GM04504 (cell line): ENCODE measurements around the gene PHF12.
A peak's percentile ranks its signal among the peaks of the same experiment; 100 is the strongest.

ENCODE experiments used
- DNase-seq: peaks from one replicate; pipeline ENCODE4 v3.0.0-alpha.2; 2012; ENCODE audit warnings: low read depth

PHF12 gene

DNA sequence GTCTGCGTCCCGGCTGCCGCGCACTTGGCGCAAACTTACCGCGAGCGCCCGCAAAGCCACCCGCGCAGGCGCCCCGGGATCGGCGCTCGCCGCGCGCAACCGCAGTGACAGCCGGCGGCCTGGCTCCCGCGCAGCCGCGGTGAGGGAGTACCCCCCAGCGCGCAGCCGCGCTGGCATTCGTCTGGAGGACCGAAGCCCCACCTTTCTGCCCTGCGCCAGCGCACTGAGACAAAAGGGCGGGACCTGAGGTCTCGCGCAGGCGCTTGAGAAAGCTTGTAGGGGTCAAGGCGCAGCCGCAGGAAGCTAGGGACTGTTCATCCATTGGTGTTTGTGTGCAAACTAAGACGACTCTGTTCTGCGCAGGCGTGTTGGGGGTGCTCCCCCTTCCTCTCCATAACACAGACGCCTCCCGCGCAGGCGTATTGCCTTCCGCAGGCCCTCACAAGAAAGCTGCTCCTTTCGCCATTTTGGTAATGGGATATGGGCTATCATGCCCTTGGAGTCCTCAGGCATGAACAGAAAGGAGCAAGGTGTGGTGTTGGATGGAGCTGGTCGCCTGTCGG, at the start of gene PHF12:
Gene PHF12 (minus strand): TSS at position 91 of the 563 bp plus-strand sequence. CDS start 558 bp downstream, outside the sequence.
- DNase-seq = peak; percentile 100

DNA sequence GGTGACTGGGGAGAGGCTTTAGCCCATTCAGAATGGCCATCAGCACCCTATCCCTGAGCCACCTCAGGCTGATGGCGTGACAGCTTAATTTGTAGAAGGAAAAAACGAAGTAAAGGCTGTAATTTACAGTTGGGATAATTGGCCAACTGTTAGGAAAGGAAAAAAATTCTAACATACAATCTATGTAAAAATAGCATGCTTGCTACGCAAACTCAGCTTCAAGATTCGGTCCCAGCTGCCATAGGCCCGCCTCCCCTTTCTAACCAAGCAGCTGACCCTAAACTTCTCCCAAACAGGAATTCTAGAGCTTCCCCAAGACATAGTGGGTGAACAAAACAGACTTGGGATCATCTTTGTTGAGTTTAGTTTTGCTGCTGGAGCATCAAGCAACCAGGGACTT, 49.7 kb upstream of the PHF12 start:
- DNase-seq = no peak

DNA sequence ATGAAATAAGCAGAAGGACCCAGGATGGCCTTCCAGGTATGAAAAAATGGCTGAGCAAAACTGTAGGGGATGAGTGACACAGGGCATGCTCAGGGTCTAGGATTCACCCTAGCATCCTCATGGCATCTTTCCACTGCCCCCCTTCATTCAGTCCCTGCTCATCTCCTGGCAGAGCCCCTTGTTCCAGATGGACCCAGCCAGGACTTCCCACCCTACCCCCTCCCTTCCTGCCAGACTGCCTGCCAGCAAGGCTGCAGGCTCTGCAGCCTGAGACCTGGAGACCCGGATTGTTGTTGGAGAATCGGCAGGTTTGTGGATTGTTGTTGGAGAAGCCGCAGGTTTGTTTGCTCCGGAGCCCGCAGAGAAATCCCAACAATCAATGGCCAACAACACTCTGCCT, 47.9 kb upstream of the PHF12 start:
- no peak for DNase-seq

DNA sequence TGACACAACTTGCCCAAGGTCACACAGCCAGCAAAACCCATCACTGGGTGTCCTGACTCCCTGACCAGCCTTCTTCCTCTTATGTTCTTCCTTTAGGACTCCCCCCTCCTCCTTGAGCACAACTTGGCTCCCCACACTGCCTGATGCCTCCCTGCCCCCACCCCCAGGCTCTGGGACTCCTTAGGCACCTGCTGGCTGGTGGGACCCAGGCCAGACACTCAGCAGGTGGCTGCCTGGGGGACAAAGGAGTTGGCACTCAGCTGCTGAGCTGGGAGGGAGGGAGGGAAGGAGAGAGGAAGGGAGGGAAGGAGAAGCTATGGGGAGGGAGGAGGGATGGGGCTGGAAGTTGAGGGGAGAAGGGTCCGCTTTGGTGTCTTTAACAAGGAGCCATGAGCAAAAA, 46.5 kb upstream of the PHF12 start:
- no peak for DNase-seq

DNA sequence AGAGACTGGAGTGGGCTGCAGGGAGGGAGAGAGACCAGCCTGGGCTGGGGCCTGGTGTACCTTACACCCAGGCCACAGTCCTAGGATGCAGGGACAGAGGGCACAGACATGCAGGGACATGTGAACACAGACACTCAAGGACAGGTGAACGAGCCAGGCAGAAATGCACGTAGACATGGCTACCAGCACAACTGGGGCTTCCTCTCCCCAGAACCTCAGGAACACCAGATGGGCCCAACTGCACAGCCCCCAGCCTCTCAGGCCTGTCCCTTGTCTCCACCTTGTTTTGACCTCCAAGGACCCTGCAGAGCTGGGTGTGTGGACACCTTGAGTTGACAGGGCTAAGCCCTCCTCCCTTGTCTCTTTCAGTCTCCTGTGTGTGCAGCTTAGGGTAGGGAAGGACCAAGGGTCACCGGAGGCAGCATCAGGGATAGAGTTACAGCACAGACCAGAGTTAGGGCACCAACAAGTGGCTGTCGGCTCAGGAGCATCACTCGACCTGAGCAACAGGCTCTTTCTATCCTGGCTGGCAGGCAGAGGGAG, 45.3 kb upstream of the PHF12 start:
- DNase-seq = no peak

DNA sequence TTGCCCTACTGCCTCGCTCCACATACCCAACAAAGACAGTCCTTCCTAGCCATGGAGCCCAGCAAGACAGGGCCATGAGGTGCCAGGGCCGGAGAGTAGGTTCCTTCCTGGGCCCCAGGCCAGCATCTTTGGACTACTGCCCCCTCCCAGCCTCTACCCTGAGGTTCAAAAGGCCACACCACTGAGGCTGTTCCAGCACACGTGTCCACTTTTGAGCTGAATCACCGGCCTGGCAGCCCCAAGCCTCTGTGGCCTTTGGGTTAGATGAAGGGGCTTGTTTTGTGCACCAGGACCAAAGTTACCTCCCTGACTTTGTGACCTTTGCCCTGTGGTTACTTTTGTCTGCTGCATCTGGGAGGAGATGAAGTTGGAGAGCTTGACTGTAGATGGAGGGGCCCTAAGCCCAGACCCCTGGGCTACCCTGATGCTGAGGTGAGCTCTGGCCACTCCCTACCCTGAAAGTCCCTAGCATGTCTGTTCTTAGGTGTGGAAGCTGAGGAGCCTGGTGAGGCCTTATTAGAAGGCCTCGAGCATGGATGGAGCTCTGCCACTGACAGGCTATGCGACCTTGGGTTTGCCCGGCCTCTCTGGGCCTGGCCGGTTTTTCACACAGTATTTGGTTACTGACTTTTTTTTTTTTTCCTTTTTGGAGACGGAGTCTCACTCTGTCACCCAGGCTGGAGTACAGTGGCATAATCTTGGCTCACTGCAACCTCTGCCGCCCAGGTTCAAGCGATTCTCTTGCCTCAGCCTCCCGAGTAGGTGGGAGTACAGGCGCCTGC, 42.5 kb upstream of the PHF12 start:
- no peak for DNase-seq

DNA sequence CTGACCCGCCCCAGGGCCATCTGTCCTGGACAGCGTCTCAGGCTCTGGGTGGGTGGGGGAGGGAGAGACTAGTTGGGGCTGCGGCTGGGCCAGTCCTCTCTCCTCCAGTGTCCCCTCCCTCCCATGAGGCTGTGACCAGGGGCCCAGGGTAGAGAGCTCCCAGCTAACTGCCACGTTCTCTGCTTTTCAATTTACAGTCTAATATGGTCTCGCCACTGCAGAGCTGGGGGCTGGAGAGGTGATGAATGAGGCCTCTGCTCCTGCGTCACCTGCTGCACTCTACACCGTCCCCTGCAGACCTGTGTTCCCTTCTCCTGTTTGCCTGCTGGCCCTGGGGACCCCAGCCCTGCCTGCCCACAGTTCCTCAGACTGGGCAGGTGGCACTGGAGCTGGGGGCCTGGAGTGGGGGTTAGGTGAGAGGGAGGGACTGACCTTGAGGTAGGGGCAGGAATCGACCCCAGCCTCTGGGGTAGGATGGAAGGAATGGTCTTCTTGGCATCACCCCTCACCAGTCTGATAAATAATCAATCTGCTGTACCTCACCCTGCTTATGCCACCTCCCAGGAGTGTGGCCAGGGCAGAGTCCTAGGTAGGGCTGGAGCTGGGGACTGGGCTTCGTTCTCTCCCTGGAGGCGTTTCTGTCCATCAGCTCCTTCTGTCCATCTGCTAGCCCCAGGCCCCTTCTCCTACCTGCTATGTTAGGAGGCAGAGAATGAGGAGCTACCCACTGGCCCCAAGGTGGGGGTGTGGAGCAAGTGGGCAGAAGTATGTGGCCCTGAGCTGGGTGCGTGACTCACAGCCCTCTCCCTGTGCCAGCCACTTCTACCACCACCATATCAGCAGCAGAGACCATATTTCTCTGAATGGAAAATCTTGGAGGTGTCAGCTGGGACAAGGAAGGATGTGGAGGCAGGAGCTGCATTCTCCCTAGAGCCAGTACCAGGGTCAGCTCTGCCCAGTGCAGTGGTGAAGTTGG, 41.6 kb upstream of the PHF12 start:
- DNase-seq = no peak

DNA sequence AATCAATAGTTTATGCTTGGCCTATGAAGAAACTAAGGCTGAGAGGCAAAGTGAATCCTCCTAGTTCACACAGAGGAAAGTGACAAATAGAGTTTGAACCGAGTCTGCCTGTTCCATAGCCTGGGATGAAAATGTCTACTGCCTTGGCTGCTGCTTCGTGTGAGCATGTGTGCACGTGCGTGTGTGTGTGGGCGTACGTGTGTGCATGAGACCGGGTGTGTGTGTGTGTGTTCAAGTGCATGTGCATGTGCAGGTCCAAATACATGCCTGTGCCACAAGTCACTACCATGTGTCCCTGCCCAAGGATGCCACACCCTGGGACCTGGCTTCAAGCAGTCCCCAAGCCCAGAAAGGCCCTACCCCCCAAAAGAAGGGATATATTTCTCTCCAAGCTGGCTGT, 40.9 kb upstream of the PHF12 start:
- no peak for DNase-seq

DNA sequence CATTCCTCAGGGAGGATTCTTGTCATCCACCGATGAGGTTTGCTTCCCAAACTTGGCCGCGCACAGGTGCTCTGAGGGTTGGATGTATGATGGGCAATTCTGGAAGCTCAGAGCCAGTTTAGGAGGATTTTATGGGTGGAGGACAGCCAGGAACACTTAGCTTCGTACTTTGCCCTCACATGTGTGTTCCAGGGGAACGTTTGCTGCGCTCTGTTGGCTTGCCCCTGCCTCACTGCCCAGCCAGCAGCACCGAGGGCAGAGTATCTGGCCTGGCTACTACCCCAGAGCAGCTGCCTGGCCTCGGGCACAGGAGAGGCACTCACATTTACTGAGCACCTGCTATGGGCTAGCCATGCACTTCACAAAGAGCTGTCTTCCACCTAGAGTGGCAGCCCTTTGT, 40.5 kb upstream of the PHF12 start:
- DNase-seq = no peak

DNA sequence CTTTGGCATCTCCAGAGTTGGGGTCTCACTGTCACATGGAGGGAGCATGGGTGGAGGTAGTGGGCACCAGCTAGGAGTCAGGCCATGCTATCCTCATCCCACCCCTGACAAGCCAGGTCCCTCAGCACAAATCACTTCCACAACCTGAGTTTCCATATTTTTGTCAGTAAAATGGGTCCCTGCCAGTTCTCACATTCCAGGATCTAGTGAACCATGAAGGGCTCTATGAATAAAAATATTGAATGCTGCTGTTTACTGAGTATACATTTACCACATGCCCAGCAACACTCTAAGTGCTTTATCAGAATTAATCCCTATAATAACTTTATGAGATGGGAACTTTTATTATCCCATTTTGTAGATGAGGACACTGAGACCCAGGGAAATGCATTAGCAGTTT, 37.7 kb upstream of the PHF12 start:
- no peak for DNase-seq

DNA sequence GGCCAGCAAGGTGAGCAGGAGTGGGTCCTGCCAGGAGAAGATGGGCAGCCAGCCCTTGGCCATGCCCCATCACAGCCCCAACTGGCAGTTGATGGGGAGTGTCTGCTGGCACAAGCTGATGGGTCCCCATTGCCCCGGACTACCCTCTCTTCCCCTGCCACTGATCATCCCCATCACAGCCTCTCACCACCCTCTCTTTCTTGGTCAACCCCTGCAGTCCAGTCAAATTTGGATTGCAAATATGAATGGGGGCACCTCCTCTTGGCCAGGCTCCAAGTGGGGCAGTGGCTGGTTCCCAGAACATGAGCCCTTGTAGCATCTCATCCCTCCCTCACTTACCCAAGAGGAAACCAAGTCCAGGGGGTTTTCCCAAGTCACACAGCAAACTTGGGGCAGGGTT, 37.2 kb upstream of the PHF12 start:
- DNase-seq = no peak

DNA sequence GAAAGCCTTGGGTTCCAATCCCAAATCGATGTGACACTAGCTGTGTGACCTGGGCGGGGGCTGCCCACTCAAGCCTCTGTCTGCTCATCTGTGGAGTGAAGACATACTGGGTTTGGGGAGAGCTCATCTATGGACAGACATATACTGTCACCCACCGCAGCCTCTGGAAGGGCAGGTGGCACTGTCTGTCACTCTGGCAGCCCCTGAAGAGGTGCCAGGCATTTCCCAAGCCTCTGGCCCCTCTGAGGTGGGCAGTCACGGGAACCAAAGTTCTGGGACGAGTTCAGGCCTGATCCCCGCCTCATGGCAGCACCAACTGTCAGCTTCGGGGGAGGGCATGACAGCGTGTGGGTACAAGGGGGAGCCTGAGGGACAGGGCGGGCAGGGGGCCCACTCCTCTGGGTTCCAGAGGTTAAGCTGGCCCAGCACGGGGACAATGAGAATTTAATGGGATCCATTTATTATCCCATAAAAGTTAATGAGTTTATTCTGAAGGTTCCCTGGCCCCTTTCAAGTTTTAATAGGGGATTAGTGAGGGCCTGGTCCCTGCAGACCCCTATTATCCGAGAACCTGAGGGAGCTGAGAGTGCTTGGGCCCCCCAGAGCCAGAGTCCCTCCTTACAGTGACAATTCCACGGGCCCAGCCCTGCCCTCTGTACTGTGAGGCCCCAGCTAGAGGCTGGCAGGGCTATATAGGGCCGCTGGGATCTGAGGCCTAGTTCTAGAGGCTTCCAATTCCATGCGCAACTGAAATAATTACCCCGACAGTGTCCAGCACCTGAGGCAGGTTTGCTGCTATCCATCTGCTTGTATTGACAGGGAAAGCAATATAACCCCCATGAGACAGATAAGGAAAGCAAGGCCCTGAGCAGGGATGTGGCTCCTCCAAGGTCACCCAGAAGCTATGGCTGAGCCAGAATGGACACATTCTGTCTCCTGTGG, 35.7 kb upstream of the PHF12 start:
- DNase-seq = no peak

DNA sequence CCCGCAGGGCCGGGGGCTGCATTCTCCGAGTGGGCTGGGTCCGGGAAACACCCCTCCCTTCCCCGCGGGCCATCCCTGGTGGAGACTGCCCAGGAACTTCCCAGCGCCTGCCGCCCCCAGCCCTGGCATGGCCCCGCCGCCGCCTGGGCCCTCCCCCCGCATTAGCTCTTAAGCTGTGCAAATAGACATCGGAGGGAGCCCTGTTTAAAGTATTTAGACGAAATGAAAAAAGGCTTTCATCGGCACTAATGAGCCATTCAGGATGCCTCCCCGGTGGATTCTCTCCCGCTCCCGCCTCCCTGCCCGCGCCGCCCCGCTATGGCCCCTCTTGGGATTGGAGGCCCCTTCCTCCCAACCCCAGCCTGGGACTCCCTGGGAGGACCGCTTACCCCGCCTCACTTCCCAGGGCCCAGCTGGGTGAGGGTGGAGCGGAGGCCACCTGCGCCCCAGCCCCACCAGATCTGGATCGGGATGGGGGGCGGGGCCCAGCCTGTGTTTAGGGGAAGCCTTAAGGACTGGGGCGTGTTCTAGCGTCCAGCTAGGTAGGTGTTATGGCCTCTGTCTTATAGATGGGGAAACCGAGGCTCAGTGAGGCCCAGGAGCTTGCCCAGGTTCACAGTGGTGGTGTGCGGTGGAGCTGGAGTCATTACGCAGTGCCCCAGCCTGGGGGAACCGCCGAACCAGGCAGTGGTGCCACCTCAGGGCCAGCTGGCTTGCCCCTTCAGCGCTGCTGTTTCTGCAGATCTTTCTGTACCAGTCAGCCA, 34.8 kb upstream of the PHF12 start:
- no peak for DNase-seq

DNA sequence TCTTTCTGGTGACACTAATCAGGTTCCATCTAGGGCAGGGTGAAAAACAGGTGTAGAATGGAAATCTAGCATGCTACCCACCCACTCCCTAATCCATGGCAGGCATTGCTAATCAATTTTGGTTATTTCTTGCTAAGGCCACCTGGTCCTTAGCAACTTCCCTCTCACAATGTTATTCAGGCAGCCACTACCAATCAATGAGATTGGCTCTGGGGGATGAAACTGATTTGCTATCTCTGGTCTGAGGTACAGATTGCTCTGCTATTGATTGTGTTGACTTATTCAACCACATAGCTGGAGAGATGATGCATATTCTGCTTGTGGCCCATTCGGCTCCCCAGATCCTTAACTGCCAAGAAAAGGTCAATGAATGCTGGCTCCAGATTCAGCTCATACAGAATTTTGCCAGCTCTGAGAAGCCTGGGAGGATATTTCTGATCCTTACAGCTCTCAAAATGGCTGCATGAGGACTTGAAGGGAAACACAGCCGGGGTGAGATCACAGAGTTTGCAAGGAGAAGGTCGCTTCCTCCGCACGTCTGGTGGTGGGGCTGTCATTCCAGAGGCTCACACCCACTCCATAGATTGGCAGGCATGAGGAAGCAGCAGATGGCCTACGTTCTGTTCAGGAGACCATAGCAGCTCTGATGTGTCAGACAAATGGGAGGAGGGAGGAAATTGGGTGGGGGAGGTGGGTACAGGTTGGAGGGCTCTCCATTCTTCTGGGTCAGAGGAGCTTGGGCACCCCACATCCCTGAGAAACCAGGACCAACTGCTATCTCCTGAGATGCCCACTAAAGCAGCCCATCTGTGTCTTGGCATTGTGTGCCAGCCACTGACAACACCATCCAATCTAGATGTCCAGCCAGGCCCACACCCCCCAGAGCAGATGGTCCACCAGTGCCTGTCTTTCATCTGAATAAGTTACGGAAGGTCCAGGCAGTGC, 32.2 kb upstream of the PHF12 start:
- DNase-seq = no peak

DNA sequence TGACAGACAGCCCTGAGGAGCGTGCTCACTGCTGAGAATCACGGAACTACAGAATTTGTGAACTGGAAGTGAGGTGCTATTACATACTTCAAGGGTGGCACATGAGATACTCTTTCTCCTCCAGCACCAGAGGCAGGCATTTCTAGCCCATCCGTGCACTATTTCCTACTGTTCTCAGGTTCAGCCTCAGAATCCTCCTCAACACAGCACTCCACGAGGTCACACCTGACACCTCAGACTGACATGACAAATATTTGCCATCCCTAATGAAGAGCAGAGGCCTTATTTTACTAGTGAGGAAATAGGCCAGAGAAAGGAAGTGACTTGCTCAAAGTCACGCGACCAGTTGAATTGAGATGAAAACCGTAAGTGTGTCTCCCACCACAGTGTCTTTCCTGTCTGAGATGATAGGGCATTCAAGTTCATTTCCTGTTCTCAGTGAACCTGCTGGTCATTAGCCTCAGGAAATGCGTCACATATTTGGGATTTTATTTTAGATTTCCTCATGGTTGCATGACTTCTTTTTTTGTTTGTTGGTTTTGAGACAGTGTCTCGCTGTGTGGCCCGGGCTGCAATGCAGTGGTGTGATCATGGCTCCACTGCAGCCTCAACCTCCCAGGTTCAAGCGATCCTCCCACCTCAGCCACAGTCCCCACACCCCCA, 30.9 kb upstream of the PHF12 start:
- no peak for DNase-seq

DNA sequence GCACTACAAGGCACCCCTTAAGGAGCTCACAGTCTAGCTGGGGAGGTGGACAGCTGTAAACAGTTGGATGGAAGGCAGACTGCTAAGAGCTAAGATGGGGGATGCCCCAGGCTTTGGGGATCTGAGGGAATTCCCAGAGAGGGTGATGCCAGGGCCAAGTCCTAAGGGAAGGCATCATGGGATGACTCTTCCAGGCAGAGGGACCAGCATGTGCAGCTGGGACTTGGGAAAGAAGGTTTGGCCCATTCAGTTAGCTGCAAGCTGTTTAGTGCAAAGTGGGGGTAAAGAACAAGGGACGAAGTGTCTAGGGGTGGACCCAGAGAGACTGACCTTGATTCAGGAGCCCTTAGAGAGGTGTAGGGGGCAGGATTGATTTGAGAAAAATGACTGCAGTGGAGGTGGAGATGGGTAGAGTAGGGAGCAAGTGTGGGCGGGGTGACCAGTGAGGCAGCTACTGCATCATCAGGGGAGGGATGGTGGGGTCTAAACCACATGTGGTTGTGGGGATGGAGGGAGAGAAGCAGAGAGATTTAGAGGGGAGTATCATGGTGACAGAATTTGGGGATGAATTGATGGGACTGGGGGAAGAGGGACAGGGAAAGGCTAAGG, 27.1 kb upstream of the PHF12 start:
- no peak for DNase-seq

DNA sequence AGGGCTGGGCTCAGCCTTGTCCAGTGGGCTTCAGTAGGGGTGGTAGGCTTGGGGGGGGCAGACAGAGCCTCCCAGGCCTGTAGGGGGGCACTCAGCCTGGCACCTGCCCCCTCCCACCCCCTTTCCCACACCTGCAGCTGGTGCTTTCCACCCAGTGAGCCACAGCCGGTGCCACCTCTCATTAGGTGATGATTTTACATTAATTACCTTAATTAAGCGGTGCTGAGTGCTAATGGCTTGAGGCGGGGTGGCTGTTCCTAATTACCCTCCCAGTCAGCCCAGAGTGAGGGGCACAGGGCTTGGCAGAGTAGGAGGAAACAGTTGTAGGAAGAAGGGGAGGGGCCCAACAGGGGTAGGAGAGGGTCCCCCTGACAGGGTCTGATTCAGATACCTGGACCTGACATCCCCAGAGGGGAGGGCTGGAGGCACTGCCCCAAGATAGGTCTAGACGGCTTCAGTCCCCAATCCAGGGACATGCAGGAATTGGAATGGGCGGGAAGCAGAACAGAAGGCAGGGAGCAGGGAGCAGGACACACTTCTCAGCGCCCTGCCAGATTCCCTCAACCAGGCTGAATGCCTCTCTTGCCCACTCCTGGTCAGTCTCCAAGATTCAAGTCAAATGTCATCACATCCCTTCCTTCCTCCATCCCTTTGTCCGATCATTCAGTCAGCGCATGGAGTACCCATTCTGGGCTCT, 26.5 kb upstream of the PHF12 start:
- no peak for DNase-seq

DNA sequence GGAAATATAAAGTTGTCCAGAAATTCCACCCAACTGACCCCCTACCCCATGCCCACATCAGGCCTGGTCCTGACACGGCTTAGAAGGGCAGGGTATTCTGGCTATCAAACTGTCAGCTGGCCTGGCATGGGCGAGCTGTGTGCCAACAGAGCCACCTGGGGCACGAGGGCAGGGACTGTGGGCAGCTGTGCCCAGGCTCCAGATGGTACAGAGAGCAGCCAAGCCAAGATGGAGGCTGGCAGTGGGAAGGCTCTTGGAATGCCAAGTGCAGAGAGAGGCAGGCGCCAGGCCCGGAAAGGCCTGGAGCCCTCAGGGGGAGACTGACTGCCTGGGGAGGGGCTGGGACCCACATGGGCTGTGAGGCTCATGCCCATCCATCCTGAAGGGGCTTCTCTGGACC, 24.3 kb upstream of the PHF12 start:
- no peak for DNase-seq
